GM23248 (cell line): Measurements from ENCODE around the gene KCTD15.

Experiments used
- EZH2 ChIP-seq: fragments of 200-600 bp; sonication (generic); IDR thresholded peaks from 2 replicates; pipeline ENCODE4 v1.6.1; 2018; ENCODE audit warnings: antibody characterized with exemption, mild to moderate bottlenecking; ENCODE audit not compliant: insufficient read depth, poor library complexity, severe bottlenecking
- EZH2phosphoT487 ChIP-seq: fragments of 200-600 bp; sonication (generic); IDR thresholded peaks from 2 replicates; pipeline ENCODE4 v1.6.1; 2018; ENCODE audit warnings: antibody characterized with exemption, moderate library complexity, mild to moderate bottlenecking, low read depth; ENCODE audit not compliant: insufficient read depth

GRCh38 chr19:33844478-33844877 lies 47.8 kb downstream of the KCTD15 start:
- TF ChIP-seq EZH2 (no peak), EZH2phosphoT487 (no peak)
